GM04504 (cell line): ENCODE results near the gene SEMA6B.
"Not testable (repeated sequence)": the region's sequence is repeated elsewhere in the genome, so short reads cannot be mapped to it uniquely, and the experiment has no call there.

Source experiments
- DNase-seq: peaks from one replicate; pipeline ENCODE4 v3.0.0-alpha.2; 2012; ENCODE audit warnings: low read depth

The SEMA6B gene

DNA sequence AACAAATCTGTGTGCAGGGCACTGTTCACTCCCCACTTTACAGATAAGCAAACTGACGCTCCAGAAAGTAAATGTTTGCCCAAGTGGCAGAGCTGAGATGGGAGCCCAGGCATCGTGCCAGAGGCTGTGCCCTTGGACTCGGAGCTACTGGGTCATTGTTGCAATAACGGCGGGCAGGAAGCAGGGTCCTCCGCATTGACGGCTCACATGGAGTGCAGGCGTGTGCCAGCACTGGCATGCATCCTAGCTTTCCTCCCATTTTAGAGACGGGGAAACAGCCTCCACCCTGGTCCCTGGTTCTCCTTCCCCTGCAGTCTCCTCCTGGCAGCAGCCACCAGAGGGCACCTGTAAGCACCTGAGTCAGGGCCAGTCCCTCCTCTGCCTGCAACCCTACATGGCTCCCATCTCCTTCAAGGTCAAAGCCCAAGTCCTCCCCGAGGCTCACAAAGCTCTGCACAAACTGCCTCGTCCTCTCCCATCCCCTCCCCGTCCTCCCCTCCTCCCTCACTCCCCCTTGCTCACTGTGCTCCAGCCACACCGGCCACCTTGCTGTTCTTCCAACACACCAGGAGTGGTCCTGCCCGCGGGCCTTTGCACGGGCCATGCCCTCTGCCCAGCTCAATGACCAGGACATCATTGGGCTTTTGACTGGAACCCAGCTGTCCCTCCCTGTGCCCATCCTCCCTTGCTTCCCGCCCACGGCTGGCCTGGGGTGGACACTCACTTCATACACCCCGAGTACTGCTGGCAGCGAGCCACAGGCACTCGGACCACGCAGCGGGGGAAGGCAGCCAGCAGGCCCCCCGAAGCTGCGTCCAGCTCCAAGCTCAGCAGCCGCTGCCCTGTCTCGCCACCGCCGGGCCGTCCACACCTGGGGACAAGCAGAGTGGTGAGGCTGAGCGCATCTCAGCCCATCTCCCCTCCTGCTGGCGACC is 11.9 kb downstream of the SEMA6B start:
- DNase-seq, result no peak

DNA sequence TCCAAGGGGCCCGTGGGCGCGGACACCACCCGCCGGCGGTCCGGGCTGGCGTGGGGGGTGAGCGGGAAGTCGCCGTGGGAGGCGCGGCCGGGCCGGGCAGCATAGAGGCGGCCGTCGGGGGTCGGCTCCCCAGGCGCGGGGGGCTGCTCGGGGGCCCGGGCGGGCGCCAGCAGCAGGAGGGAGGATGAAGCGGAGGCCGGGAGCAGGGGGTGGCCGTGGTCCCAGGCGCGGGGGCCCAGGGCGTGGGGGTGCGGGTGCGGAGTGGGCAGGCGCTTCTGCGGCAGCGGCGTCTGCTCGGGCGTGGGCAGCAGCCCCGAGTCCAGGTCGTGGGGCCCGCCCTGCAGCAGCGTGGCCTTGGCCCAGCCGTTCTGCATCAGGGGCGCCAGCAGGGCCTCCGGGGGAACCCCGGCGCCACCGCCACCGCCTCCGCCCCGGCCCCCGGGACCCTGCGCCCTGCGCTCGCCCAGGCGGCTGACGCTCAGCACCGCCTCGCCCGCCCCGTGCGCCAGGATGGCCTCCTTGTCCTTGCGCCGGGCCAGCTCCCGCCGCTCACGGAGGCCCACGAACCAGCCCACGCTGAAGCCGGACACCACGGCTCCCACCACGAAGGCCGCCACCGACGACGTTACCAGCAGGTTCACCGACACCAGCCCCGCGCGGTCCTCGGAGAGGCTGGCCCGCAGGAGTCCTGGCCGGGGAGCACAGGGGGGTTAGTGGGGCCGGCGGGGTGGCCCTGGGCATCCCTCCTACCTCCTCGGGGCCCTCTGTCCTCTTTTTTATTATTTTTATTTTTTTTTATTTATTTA is 15.4 kb downstream of the SEMA6B start:
- no peak for DNase-seq

GRCh38 chr19:4542896-4543841 is 16.3 kb downstream of the SEMA6B start:
- DNase-seq, result no peak

- DNase-seq, result not testable (repeated sequence)
Measured at GRCh38 chr19:4541806-4542145, 17.7 kb downstream of the SEMA6B start.

DNA sequence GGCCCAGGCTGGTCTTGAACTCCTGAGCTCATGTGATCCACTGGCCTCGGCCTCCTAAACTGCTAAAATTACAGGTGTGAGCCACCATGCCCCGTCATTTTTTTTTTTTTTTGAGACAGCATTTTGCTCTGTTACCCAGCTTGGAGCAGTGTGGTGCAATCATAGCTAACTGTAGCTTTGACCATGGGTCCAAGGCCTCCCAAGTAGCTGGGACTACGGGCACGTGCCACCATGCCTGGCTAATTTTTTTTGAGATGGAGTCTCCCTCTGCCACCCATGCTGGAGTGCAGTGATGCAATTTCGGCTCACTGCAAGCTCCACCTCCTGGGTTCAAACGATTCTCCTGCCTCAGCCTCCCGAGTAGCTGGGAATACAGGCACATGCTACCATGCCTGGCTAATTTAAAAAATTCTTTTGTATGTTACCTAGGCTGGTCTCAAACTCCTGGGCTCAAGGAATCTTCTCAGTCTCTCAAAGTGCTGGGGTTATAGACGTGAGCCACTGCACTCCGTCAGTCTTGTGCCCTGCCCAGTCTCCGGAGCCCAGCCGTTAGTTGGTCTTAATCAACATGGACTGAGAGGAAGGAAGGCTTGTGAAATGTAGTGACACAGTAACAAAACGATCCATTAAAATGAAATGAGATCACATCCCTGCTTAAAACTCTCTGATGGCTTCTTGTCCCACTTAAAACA is 18.2 kb downstream of the SEMA6B start:
- no peak for DNase-seq

DNA sequence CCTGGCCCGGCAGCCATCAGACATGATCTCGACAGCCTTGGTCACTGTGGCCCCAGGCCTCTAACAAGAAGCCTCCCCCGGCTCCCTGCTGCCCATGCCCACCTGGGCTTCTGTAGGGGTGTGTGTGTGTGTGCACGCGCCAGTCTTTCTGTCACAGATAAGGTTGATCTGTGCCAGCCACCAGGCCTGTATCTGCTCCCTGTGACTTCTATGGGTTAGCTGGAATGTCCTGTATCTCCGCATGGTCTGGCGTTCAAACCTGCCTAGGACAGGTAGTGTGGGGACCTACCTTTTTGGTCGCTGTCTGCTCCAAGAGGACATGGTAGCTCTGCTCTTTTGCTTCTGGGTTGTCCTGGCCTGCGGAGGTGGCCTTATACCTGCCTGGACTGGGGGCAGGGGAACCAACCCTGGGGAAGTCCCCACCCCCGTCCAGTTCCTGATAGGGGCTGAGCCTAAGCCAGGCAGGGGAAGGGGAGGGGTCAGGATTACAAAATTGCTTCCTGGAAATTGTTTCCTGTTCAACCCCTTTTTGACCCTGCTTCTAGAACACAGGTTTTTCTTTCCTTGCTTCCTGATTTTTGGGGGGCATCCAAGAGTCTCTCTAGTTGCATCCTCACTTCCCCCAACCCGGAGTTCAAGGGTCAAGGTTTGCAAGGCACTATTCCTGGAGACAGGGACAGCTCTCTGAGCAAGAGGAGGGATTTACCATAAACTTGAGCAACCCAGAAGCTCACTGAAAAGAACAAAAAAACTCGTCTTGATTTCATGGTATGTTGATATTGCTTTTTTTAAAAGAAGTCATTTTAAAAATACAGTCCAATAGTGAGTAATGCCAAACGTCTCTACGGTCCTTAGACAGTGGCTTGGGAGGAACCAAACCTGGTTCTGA is 19.5 kb downstream of the SEMA6B start, which contains the start of gene LRG1:
Gene LRG1 (minus strand): TSS at position 344 of the 889 bp plus-strand sequence. CDS start 23 bp downstream, at position 321.
- DNase-seq, result no peak

- no peak for DNase-seq
Measured at GRCh38 chr19:4539169-4539692, 20.3 kb downstream of the SEMA6B start.

GRCh38 chr19:4538601-4538954 is 20.9 kb downstream of the SEMA6B start:
- no peak for DNase-seq

DNA sequence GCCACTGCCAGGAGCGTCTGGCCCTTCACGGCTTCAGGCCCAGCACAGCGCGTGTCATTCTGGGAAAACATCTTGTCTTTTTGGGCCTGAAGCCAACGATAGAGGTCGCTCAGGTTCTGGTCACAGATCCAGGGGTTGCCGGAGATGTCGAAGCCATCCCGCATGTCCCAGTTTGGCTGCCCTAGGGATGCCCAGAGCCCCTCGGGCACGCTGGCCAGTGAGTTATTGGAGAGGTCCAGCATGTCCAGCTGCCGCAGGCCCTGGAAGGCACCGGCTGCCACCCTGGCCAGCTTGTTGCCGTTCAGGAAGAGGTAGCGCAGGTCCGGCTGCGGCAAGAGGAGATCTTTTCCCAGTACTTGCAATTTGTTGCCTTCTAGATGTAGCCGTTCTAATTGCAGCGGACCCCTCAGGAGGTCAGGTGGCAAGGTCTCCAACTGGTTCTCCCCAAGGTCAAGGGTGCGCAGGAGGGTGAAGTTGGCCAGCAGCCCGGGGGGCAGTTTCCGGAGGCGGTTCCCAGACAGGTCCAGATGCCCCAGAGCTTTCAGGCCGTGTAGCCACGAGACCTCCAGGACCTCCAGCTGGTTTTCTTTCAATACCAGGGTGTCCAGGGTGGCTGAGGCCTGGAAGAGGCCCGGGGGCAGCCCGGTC is 21.4 kb downstream of the SEMA6B start:
- no peak for DNase-seq

GRCh38 chr19:4536798-4537197 is 22.7 kb downstream of the SEMA6B start:
- DNase-seq, result no peak

DNA sequence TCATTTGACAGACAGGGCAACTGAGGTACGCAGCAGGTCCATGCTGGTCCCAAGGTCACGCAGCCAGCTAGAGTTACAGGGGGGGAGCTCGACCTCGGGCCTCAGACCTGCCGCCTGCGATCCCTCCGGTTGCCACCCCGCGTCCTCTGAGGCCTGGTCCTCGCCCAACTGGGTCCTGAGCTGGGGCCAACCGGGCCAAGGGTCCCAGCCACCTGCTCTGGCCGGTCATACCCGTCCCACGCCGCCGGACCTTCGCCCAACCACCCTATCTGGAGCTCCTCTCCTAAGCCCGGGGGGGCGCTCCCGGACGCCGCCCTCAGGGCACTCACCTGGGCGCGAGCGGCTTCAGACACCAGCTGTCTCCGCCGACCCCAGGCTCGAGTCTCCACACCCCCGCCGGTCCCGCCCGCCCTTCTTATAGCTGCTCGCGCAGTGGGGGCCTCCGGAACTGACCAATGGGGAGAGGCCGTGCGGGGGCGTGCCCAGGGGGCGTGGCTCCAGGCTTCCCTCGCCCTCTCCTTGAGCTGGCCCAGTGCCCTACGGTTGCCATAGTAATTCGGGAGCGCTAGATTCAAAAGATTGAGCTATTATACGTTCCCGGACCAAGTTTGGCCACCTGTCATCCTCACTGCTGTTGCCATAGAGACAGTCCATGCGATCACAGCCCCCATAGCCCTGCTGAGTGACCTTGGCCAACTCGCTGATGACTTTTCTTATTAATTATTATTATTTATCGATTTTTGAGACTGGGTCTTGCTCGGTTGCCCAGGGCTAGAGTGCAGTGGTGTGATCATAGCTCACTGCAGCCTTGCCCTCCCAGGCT is 24.4 kb downstream of the SEMA6B start, which contains the start of gene PLIN5:
Gene PLIN5 (minus strand): TSS at position 389 of the 823 bp plus-strand sequence. CDS start 1,150 bp downstream, outside the sequence.
- no peak for DNase-seq

DNA sequence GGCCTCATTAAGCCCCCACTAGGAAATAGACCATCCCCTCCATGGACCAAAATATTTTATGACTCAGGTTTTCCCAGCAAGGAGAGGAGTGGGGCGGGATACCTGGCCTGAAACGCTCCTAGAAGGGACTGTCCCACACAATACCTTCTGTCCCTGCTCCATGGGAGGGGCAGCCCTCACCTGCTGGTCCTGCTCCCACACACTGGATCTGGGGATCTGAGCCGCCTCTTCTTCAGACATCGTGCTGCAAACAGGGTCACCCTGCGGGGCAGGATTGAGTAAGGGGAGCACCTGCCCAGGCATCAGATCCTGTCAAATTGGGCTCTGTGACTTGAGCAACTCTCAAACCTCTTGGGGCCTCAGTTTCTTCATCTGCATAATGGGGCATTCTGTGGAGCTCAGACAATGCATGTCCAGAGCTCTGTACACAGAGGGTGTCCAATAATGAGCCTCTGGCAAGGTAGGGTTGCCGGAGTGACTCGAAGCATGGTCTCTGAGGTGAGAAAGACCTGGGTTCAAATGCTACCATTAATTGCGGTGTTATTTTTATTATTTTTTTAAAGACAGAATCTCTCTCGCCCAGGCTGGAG is 25.6 kb downstream of the SEMA6B start:
- no peak for DNase-seq

DNA sequence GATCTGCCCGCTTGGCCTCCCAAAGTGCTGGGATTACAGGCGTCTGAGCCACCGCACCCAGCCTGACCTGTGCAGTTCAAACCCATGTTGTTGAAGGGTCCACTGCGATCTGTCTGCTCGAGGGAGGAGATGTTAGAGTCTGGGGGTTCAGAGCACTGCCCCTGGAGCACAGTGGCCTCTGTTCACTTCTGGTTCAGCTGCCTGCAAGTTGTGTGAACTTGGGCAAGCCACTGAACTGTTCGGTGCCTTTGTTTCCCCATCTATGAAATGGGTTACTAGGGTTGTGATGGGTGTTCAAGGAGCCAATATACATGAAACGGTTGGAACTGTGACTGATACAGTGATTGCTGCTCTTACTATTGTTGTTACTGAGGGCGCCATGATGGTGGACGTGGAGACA is 26.1 kb downstream of the SEMA6B start:
- DNase-seq, result no peak

GRCh38 chr19:4531562-4532165 is 27.8 kb downstream of the SEMA6B start:
- no peak for DNase-seq

DNA sequence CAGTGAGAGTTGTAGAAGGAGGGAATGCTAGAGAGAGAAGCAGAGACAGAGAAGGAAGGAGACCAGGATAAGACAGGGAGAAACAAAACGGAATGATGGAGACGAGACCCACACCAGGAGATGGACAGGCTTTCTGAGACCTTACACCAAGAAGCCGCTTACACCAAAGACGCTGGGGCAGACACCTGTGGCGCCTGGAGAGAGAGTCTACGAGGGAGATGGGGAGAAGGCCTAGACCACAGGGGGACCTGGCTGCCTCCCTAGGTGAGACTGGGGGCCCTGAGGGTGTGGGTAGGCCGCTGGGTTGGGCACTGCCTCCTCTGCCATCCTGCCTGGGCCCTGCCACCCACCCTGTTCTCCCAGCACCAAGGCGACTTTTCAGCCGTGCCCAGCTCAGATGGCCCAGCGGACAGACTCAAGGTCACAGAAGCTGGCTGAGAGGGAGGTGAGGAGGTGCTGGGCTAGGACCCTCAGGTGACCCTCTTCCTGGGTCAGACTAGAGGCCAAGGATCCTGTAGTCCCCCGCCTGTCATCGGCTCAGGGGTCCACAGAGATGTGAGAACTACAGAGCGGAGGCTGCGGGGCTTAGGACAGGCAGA is 29.5 kb downstream of the SEMA6B start:
- DNase-seq, result no peak

DNA sequence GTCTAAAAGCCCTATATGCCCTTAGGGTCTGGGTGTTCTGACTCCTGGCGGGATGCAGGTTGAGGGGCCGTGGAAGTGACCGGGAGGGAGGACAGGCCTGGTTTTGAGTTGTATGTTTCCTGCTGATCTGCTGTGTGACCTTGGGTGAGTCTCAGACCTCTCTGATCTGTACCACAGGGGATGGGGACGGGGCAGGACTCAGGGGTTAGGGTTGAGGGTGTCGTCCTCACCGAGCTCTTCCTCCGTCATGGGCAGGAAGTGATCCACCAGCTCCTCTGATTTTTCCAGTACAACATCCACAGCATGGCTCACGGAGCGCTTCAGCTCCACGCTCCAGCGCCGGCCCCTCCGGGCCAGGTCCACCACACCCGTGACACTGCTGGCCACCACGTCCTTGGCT is 30.6 kb downstream of the SEMA6B start:
- no peak for DNase-seq

DNA sequence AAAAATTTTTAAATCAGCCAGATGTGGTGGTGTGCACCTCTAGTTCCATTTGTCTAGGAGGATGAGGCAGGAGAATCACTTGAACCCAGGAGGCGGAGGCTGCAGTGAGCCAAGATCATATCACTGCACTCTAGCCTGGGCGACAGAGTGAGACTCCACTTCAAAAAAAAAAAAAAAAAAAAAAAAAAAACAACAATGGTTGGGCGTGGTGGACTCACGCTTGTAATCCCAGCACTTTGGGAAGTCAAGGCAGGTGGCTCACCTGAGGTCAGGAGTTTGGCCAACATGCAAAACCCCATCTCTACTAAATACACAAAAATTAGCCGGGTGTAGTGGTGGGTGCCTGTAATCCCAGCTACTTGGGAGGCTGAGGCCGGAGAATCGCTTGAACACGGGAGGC is 32.1 kb downstream of the SEMA6B start:
- DNase-seq, result not testable (repeated sequence)
